ENCODE results near the gene SFSWAP. TPM values are rescaled to one million over a fixed set of nuclear protein-coding genes. Genes with fewer than 3 reads are reported as not detected.
A peak's percentile ranks its signal among the peaks of the same experiment; 100 is the strongest.

The SFSWAP gene
- total RNA-seq, 3 donors from 2014 or later, result 34.5 to 52.7 (median 50.7) TPM

GRCh38 chr12:131825146-131825892 is 114.4 kb downstream of the SFSWAP start:
- H3K4me1 ChIP-seq (ENCODE audit: low read depth), result peaks cover 6% of the 10 kb centered on the region
- DNase-seq (no peak), ATAC-seq (no peak)
- TF ChIP-seq, protein P1, sequence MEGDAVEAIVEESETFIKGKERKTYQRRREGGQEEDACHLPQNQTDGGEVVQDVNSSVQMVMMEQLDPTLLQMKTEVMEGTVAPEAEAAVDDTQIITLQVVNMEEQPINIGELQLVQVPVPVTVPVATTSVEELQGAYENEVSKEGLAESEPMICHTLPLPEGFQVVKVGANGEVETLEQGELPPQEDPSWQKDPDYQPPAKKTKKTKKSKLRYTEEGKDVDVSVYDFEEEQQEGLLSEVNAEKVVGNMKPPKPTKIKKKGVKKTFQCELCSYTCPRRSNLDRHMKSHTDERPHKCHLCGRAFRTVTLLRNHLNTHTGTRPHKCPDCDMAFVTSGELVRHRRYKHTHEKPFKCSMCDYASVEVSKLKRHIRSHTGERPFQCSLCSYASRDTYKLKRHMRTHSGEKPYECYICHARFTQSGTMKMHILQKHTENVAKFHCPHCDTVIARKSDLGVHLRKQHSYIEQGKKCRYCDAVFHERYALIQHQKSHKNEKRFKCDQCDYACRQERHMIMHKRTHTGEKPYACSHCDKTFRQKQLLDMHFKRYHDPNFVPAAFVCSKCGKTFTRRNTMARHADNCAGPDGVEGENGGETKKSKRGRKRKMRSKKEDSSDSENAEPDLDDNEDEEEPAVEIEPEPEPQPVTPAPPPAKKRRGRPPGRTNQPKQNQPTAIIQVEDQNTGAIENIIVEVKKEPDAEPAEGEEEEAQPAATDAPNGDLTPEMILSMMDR (IDR thresholded peaks at IDR 0.05), result no peak
- H3K9me3 ChIP-seq, result no peaks in the 10 kb centered on the region
- no peaks in the 10 kb centered on the region for H3K36me3 ChIP-seq (ENCODE audit: low read depth)
- intact Hi-C loops (cut with DNase I, micrococcal nuclease), result no loop called here
- no peak overlapping the region for H3K4me3 ChIP-seq

DNA sequence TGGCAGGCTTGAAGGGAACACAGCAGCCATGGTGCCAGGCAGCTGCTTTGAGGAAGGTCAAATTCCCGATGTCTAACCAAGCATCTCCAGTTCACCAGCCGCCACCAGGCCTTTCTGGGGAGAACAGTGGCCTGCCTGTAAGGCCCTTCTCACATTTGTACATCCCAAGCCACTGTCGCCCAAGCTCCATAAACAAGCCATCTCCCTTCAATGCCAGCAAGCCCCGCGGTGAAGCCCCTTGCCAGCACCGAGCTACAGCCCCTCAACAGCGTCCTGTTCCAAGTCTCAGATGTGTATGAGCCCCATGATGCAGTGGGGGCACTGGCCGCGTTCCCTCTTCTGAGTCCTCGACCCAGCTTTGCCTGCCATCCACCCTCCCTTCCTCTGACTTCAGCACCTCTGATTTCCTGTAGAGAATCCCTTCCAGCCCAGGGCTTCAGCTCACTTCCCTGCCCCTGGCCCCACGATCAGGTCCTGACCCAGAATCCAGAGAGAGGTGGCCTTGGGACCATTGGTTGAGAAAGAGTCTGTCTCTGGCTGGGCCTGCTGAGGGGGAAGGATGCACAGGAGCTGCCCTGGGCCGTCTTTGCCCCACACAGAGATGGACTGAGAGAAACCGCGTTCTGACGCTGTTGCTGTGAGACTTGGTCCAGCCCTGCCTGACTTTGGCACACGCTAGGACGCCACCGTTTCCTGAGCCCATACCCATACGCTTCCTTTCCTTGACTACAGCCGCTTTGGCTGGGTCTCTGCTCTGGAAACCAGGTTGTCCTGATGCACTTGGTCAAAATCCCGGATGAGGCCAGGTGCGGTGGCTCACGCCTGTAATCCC is 115.4 kb downstream of the SFSWAP start:
- Histone ChIP-seq H3K4me3 (no peak overlapping the region), H3K9me3 (no peaks in the 10 kb centered on the region), H3K36me3 (ENCODE audit: low read depth) (no peaks in the 10 kb centered on the region), H3K4me1 (ENCODE audit: low read depth) (peaks cover 11% of the 10 kb centered on the region)
- no peak for DNase-seq
- no peak for ATAC-seq
- TF ChIP-seq, protein P1 (IDR thresholded peaks at IDR 0.05), result no peak
- intact Hi-C loops (cut with DNase I, micrococcal nuclease), result no loop called here

GRCh38 chr12:131827961-131828534 is 117.2 kb downstream of the SFSWAP start, which contains the start of gene MMP17:
MMP17 (plus strand) TSS chr12:131828393; CDS start chr12:131828495, 102 bp downstream.
- Histone ChIP-seq H3K9me3 (no peaks in the 10 kb centered on the region), H3K4me1 (ENCODE audit: low read depth) (peaks cover 11% of the 10 kb centered on the region), H3K4me3 (no peak within 1 kb of the TSS), H3K36me3 (ENCODE audit: low read depth) (no peaks in the 10 kb centered on the region)
- TF ChIP-seq, protein P1 (IDR thresholded peaks at IDR 0.05), result no peak
- ATAC-seq (peak; percentile 40), DNase-seq (peak in 1 of 3 donors; percentile 58)
- intact Hi-C loops (cut with DNase I, micrococcal nuclease), result no loop called here

DNA sequence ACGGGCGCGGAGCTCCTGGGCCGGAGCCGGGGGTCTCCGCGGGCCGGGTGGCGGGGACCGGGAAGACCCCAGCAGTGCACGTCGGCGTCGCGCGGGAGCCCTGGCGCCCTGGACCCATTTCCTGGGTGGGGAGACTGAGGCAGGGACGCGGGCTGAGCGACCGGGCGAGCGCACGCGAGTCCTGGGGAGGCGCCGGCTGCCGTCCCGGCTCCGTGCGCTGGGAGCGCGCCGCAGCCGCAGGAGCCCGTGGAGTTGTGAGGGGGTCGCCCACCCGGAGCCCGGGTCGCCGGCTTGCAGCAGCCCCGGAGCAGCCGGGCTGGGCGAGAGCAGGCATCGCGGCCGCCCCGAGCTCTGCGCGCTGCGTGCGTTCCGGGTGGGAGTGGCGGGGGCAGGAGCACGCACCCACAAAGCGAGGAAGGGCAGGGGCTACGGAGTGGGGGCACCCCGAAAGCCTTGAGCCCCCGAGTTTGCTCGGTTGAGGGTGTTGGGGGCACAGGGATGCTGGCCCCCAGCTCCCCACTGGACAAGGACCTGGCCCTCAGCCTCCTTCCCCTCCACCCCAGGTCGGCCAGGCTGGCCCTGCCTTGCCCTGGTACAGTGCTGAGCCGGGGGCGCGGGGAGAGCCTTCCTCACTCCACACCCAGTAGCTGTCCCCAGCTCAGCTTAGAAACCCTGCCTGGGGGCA is 117.9 kb downstream of the SFSWAP start:
- TF ChIP-seq, protein P1 (IDR thresholded peaks at IDR 0.05), result no peak
- no peak for DNase-seq
- peak; percentile 29 for ATAC-seq
- peaks cover 11% of the 10 kb centered on the region for H3K4me1 ChIP-seq (ENCODE audit: low read depth)
- H3K4me3 ChIP-seq, result no peak overlapping the region
- H3K36me3 ChIP-seq (ENCODE audit: low read depth), result no peaks in the 10 kb centered on the region
- intact Hi-C loops (cut with DNase I, micrococcal nuclease), result no loop called here
- no peaks in the 10 kb centered on the region for H3K9me3 ChIP-seq

DNA sequence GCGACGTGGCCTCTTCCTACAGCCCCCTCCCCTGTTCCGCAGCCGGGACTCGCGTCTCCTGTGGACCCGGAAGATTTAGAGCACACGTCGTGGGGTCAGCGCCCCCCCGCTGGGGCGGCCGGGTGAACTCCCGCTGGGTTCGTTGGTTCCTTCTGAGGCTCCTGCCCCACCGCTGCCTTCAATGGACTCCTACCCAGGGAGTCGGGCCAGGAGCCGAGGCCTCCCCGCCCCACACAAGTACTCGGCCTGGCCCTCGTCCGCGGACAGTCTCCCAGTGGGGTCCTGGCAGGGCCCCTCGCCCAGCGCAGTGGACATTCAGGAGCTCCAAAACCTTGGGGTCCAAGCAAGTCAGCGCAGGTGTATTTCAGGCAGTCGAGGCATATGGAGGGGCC is 118.5 kb downstream of the SFSWAP start:
- Histone ChIP-seq H3K36me3 (ENCODE audit: low read depth) (no peaks in the 10 kb centered on the region), H3K9me3 (no peaks in the 10 kb centered on the region), H3K4me1 (ENCODE audit: low read depth) (peaks cover 11% of the 10 kb centered on the region), H3K4me3 (no peak overlapping the region)
- TF ChIP-seq, protein P1 (IDR thresholded peaks at IDR 0.05), result no peak
- DNase-seq, result peak in 1 of 3 donors; percentile 57
- ATAC-seq, result peak; percentile 3
- intact Hi-C loops (cut with DNase I, micrococcal nuclease), result no loop called here

All from mucosa of descending colon (tissue), 3 donors.